C4-2B (cell line): ENCODE measurements around the gene MCEMP1.

Experiments
- CTCF ChIP-seq: fragments of 450-650 bp; conservative IDR thresholded peaks from 2 replicates; pipeline ENCODE4 v1.5.1; 2017; ENCODE audit warnings: mild to moderate bottlenecking
- ZFX ChIP-seq: fragments of 450-650 bp; IDR thresholded peaks from 2 replicates; pipeline ENCODE4 v1.6.1; 2017

DNA sequence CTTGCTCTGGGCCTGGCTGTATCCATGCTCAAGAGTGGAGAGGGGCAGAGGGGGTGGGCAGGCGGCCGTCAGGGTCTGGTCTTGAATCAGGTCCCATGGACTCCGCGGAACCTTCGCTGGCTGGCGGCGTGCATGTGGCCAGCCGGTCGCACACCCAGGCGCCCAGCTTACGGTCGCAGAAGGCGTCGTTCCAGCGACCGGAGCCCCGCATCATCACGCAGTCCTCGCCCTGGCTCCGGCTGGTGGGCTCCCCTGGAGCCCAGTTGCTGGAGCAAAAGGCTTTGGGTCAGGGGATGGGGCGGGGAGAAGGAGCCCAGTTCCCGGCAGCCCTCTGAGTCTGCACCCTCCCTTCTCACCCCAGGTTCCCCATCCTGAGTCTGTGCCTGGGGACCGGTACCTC is 12.3 kb downstream of the MCEMP1 start:
- no peak for TF ChIP-seq CTCF
- no peak for TF ChIP-seq ZFX
